NCI-H1417 (cell line): ENCODE results near the gene ERBIN.
"Not testable (repeated sequence)": the region's sequence is repeated elsewhere in the genome, so short reads cannot be mapped to it uniquely, and the experiment has no call there.

Source experiments
- DNase-seq, 3 experiments: peaks; one replicate each; lab custom pipeline; 2025; lab: John Stamatoyannopoulos, UW

Gene ERBIN

DNA sequence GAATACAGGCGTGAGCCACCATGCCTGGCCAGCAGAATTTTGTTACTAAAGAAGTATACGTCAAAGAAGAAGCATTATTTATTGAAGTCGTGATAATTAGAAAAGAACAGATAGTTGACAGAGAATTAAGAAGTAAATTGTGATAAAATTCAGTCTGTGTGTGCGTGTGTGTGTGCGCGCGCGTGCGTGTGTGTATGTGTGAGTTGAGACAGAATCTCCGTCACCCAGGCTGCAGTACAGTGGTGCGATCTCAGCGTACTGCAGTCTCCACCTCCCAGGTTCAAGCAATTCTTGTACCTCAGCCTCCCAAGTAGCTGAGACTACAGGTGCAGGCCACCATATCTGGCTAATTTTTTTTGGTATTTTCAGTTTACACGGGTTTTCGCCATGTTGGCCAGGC lies 77.8 kb downstream of the ERBIN start:
- DNase-seq = no peak

DNA sequence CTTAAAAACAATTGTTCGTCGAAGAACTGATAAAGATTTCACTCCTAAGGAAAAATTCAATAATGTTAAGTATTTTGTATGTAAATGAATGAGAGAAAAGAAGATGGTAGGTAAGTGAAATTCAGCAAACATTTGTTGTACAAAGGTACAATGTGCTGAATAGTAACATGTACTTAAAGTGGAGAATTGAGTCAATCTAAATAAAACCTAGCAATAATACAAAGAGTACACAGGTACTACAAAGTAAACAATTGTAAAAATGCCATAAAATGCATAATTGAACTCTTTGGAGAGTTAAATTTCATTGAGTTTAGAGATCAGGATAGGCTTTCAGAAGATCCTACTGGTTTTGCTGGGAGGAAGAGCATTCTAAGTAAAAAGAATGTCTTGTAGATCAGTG lies 82.9 kb downstream of the ERBIN start:
- no peak for DNase-seq

DNA sequence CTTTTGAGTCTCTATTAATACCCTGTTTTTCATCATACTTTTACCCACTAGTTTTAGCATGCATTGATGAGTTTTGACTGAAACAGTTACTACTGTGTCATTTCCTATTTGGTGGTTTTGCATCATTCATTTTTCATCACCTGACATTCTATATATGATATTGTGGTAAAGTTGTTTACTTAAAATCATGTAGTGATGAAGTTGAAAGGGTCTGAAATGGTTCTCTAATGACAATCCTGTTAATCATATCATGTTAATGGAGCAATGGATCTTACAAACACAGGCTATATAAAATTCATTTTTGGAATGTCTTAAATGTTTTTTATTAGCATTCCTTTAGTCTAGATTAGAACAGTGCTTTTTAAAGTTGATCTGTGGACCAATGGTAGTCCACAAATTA lies 84.1 kb downstream of the ERBIN start:
- DNase-seq = no peak

DNA sequence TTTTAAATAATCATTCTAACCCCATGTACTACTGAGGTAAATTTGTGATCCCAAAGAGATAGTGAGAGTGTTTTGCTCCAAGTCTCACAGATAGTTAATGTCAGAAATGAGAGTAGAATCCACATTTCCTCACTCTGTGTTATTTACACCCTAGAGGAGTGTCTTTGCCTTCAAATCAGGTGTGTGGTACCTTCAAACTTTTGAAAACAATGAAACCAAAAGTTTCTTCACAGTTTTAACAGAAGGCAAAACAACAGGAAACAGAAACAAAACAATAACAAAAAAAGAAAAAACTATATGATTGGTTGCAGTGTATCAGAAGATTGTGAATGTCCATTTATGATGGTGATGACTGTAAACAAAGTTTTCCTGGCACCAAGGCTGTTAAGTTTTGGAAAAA lies 85.9 kb downstream of the ERBIN start:
- no peak for DNase-seq

DNA sequence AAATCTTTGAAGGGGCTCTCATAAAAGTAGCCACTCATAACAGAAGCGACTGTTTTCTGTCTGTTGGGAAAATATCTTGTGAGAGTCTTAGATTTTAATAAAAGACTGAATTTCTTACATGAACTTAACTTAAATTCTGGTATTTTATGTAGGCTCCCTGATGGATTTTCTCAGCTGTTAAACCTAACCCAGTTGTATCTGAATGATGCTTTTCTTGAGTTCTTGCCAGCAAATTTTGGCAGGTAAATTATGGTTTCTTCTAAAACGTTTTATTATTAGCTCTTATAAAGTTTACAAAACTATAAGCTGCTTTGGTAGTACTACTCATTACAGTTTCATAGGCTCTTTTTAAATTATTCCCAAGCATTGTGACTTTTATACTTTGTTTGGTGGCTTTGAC lies 87.0 kb downstream of the ERBIN start:
- DNase-seq = no peak

DNA sequence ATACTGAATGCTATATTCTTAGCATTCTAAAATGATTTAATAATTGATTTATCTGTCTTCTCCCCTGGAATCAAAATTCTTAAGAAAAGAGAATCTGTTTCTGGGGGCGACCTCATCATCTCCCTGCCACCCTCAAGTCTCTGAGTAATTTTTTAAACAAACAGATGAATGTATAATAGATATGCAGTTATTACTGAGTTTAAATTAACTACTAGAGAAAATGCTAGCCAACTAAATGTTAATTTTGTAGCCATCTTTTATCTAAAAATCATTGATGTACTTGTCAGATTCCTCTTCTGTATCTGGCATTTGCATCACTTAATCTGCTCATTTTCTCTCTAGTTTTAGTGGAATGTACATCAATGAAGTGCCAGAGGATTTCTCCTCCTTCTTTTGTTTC lies 87.5 kb downstream of the ERBIN start:
- no peak for DNase-seq

DNA sequence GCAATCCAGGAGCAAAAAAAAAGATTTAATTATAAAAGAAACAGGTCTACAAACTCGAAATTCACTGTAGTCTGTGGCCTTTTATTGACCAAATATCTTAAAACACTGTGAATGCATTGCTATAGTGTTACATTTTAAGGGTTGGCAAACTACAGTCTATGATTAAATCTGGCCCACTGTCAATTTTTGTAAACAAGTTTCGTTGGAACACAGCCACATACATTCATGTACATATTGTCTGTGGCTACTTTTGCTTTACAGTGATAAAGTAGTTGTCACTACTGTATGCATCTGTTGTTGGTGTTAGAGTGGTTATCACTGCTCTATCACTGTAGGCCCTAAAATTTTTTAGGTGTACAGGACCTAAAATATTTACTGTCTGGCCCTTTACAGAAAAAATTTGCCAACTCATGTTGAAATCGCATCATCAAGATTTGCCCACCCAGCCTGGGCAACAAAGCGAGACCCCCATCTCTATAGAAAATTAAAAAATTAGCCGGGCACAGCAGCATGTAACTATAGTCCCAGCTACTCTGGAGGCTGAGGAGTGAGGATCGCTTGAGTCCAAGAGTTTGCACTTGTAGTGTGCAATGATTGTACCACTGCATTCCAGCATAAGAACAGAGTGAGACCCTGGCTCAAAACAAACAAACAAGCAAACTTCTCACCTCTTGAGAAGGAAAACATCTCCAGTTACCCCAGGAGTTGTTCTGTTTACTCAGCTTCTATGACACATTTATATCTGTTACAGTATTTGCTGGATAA lies 89.0 kb downstream of the ERBIN start:
- DNase-seq = no peak

DNA sequence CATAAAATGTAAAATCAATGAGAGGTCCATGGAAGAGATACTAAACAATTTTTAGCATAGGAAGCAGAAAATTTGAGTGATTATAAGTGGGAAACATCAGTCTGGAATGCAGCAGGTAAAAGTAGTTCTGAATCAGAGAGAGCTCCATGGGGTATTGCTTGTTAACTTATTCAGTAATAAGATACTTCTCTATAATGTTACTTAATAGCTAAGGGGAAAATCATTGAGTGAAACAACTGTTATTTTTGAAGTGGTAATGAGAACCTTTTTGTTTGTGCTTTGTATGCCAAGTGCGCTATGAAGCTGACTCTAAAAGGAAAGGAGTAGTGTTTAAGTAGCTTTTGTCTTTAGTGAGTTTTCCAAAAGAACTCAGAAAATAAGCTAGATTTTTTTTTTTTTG lies 95.2 kb downstream of the ERBIN start:
- peak in 2 of 3 experiments; percentile 15 to 21 for DNase-seq

DNA sequence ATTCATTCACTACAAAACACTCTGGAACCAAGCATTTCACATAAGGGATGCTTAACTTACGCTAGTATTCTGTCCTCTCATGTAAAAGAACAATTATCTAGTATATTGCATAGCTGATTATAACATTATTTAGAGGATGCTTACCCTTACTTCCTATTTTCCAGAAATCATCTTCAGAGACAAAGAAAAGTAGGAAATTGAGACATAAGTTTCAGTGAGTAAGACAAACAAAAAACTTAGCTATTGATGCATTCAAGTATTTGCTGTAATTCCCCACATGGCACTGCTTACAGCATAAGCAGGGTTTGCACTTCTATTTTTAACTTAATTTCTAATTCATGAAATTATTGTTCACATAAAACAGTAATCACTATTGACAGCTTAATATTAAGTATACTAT lies 112.9 kb downstream of the ERBIN start:
- no peak for DNase-seq

DNA sequence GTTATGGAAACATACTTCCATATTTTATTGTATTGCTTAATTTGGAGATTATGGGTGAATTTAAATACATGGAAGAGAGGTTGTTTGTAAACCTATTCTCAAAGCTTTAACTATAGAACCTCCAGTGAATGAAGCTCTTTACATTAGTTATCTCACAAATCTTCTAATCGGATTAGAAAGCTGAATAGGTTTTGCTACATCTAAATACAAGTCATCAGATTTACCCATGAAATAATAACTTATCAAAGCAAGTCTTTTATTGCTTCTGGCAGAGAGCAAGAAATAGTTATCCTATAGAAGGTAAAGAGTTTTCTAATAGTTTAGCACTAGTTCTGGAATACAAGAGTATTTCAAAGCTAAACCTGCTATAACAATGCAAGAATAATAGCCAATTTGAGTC lies 113.3 kb downstream of the ERBIN start:
- DNase-seq = no peak

DNA sequence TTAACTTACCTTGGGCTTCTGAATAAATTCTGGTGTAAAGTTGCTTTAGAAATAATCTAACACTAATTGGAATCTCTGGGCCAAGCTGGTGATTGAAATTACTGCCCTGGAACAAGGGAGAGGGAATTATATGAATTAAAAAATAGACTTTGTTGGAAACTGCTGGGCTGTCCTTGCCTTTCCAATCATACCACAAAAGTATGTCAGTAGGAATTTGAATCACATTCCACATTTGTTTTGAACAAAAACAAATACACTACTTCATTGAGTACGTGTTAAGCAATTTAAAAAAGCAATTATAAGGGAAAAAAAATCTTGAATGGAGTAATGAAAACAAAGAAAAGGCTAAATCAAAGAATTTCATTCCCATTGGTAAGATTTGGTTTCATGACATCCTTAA lies 115.3 kb downstream of the ERBIN start:
- DNase-seq = no peak

DNA sequence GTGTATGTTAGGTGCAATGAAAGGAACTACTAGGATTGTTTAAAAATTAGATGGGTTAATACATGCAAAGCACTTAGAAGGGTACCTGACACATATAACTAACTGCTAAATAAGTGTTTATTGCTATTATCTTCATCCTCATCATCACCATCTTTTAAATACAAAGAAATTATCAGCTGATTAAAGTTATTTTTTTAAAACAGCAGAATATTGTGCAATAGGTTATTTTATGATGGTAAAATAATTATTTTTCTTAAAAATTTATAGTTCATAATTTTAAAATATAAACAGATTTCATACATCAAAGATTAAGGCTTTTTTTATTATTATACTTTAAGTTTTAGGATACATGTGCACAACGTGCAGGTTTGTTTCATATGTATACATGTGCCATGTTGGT lies 130.9 kb downstream of the ERBIN start:
- DNase-seq = no peak

DNA sequence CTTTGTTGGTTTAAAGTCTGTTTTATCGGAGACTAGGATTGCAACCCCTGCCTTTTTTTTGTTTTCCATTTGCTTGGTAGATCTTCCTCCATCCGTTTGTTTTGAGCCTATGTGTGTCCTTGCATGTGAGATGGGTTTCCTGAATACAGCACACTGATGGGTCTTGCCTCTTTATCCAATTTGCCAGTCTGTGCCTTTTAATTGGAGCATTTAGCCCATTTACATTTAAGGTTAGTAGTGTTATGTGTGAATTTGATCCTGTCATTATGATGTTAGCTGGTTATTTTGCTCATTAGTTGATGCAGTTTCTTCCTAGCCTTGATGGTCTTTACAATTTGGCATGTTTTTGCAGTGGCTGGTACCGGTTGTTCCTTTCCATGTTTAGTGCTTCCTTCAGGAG lies 134.9 kb downstream of the ERBIN start:
- not testable (repeated sequence) for DNase-seq

DNA sequence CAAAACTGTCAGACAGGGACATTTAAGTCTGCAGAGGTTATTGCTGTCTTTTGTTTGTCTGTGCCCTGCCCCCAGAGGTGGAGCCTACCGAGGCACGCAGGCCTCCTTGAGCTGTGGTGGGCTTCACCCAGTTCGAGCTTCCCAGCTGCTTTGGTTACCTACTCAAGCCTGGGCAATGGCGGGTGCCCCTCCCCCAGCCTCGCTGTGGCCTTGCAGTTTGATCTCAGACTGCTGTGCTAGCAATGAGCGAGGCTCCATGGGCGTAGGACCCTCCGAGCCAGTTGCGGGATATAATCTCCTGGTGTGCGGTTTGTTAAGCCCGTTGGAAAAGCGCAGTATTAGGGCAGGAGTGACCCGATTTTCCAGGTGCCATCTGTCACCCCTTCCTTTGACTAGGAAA lies 136.7 kb downstream of the ERBIN start:
- not testable (repeated sequence) for DNase-seq

DNA sequence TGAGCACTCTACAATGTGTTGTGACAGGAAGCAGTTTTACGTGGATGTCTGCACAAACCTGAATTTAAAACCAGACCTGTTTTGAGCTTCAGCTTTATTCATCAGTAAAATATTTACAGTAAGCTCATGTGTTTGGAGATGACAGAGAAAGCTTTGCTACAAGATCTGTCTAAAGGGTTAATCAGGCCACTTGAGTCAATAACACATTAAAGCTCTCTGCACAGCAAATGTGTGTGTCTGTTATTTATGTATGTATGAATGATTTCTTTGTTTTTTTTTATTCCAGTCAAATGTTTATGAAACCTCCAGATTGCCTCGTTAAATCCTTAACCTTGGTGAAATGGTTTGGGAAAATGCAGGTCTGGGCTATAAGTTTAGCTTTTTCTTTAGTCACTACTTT lies 140.5 kb downstream of the ERBIN start:
- DNase-seq = peak in 1 of 3 experiments; percentile 3

DNA sequence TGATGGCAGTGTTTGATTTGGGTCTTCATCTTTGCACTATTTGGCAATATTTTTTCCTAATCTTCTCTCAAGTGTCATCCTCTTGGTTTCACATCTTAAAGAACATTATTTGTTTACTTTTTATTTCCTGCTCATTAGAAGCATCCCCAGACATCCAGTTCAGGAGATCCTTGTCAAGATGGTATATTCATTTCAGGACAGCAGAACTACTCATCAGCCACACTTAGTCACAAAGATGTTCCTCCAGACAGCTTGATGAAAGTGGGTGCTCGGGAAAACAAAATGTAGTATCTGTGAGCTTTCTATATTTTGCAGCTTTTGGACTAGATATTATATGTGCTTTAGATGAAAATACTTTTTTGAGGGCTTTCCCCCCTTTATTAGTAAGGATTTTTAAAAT lies 145.7 kb downstream of the ERBIN start:
- no peak for DNase-seq

DNA sequence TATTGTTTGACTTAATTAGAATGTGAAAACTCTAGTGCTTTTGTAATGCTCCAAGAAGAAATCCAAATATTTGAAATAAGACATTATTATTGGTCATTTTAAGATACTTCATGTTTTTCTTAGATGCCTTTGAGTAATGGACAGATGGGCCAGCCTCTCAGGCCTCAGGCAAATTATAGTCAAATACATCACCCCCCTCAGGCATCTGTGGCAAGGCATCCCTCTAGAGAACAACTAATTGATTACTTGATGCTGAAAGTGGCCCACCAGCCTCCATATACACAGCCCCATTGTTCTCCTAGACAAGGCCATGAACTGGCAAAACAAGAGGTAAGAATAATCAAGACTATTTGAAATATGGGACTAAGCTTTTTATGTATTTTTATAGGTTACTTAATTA lies 148.5 kb downstream of the ERBIN start:
- peak in 1 of 3 experiments; percentile 29 for DNase-seq

DNA sequence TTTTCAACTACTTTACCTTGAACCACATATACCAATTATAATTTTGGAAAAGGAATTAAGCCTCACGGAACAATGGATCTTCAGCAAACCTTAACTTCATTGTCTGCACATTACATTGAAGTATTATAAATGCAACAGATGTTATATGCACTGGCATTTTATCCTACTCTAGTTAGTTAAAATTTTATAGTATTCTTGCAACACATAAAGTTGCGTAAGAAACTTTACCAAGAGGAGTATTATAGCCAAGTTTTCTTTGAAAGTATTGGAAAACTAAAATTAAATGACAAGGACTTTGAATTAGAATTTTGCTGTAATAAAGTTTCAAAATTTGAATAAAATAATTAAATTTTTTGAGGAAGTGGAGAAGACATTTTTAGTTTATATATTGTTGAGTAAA lies 154.3 kb downstream of the ERBIN start:
- DNase-seq = no peak

DNA sequence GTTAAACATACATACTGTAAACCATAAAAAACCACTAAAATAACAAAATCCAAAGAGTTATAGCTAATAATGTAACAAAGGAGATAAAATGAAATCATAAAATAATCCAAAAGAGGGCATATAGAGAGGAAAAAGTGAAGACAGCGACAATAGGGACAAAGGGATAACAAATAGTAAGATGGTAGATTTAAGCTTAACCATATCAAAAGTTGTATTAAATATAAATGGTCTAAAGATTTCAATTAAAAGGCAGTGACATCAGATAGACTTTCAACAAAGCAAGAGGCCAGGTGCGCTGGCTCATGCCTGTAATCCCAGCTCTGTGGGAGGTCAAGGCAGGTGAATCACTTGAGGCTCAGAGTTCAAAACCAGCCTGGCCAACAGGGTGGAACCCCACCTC lies 163.0 kb downstream of the ERBIN start:
- no peak for DNase-seq

DNA sequence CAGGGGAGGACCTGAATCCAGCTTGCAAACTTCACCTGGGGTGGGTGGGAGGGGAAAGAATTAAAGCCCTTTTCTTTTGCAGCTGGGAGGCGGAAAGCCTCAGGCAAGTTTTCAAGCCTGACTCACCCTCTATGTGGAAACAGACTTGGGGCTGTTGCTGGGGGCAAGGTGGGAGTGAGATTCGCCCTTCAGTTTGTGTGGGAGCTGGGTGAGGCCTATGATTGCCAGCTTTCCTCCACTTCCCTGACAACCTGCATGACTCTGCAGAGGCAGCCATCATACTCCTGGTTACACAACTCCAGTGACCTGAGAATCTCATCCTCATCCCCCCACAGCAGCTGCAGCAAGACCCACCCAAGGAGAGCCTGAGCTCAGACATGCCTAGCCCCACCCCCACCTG lies 174.5 kb downstream of the ERBIN start:
- no peak for DNase-seq

DNA sequence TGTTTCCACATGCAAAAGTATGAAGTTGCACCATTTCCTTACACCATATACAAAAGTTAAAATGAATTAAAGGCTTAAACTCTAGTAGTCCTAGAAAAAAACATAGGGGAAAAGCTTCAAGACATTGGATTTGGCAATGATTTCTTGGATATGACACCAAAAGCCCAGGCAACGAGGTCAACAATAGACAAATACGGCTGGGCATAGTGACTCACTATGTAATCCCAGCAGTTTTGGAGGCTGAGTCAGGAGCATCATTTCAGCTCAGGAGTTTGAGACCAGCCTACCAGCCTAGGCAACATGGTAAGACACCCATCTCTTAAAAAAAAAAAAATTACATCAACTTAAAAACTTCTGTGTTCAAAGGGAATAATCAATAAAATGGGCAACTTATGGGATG lies 186.8 kb downstream of the ERBIN start:
- no peak for DNase-seq

DNA sequence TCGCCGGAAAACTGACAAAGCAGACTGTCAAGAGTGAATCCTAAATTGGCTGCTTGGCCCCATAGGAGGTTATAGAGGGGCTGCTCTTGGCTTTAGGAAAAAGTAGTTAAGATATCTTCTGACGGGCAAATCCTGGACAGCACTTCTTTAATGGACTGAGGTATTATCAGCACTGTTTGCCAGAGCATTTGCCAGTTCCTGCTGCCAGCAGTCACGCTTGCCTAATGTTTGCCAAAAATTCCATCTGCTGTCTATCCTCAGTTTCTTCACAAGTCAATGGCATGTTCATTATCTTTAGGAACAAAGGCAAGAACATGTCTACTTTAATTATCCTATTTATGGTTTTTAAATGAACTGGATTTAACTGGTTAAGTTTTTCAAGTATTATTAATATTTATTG lies 191.9 kb downstream of the ERBIN start:
- DNase-seq = no peak

DNA sequence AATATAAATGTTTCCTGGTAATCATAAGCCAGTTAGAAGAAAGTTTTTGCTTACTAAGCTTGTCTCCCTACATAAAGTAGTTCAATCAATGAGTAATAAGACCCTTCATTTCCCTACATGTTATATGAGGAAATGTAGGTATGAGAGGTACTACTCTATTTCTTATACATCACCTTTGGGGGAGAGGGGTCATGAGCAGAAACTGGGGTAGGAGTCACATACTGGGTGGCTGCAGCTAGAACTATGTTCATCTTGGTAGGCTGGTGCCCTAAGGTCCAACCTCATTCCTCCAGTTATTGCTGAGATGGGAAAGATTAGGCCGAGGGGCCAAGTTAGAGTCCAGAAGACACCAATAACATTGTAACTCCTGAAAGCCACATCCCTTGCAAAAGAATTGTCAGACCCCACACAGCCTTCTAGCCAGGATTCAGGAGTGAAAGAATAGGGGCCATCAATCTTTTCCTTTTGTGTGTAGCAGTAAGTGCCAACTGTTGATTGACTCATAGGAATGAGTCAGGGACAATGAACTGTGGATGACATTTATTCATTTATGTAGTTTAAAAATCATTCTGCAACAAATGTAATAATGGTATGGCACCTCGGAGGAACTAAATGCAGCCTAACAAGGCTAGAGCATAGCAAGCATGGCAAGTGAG lies 196.1 kb downstream of the ERBIN start:
- no peak for DNase-seq

DNA sequence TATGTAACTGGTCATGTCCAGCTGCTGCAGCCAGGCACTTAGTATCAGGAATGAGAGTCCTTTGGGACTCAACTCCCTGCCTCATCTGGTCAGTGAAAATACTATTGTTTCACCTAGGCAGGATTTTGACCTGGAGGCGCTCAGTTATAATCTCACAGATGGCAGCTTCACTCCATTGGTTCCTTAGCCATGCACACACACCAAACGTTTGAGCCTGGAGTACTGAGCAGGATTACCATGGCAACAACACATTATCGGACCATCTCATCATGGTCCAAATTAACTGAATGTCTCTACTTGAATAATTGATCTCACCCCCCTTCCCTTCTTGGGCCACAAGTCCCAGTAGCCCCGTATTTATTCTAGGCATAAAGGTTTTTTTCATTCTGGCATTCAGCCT lies 202.8 kb downstream of the ERBIN start:
- DNase-seq = no peak
